Stimulated activated CD8-positive, alpha-beta memory T cell treated with anti-CD3 and anti-CD28 coated beads, Interleukin-7, amount 100 ng/mL, for 48 hours (primary cell): Measurements from ENCODE around the gene HDAC4.

Experiments
- DNase-seq, 2 donors: peaks; one replicate each; pipeline ENCODE4 v3.0.0-alpha.2; 2020; ENCODE audit warnings: low read depth in 1 of 2; ENCODE audit errors: extremely low read depth in 1 of 2

HDAC4 gene

GRCh38 chr2:239133945-239134570 lies 266.8 kb downstream of the HDAC4 start:
- no peak for DNase-seq

GRCh38 chr2:239132786-239133185 lies 268.0 kb downstream of the HDAC4 start:
- DNase-seq, result no peak

GRCh38 chr2:239132156-239132709 lies 268.6 kb downstream of the HDAC4 start:
- no peak for DNase-seq

- no peak for DNase-seq
Measured at GRCh38 chr2:239131521-239131920, 269.3 kb downstream of the HDAC4 start.

- DNase-seq, result no peak
Measured at GRCh38 chr2:239130786-239131325, 270.0 kb downstream of the HDAC4 start.

GRCh38 chr2:239130041-239130440 lies 270.8 kb downstream of the HDAC4 start:
- no peak for DNase-seq

- DNase-seq, result no peak
Measured at GRCh38 chr2:239129147-239129920, 271.5 kb downstream of the HDAC4 start.

GRCh38 chr2:239128706-239129105 lies 272.1 kb downstream of the HDAC4 start:
- no peak for DNase-seq

GRCh38 chr2:239127513-239127912 lies 273.3 kb downstream of the HDAC4 start:
- DNase-seq, result no peak

GRCh38 chr2:239125726-239126675 lies 274.8 kb downstream of the HDAC4 start:
- DNase-seq, result no peak

- no peak for DNase-seq
Measured at GRCh38 chr2:239124152-239124899, 276.5 kb downstream of the HDAC4 start.

- no peak for DNase-seq
Measured at GRCh38 chr2:239122421-239123110, 278.3 kb downstream of the HDAC4 start.

GRCh38 chr2:239121600-239122012 lies 279.2 kb downstream of the HDAC4 start:
- DNase-seq, result no peak

GRCh38 chr2:239120664-239121063 lies 280.2 kb downstream of the HDAC4 start:
- DNase-seq, result no peak

- DNase-seq, result no peak
Measured at GRCh38 chr2:239119346-239120126, 281.3 kb downstream of the HDAC4 start.

GRCh38 chr2:239118675-239119211 lies 282.1 kb downstream of the HDAC4 start:
- peak in 1 of 2 donors; percentile 19 for DNase-seq

GRCh38 chr2:239118264-239118663 lies 282.6 kb downstream of the HDAC4 start:
- DNase-seq, result no peak

GRCh38 chr2:239117831-239118230 lies 283.0 kb downstream of the HDAC4 start:
- no peak for DNase-seq
